HEK293 (cell line): ENCODE results near the gene UMOD.

Experiments used
- CTCF ChIA-PET: fragments of 350-600 bp; formaldehyde crosslinking; extraction: SDS; loops from one replicate; lab custom pipeline; 2021; ENCODE audit warnings: antibody characterized with exemption; lab: Yijun Ruan, JAX
- POLR2A ChIA-PET: fragments of 300-600 bp; formaldehyde crosslinking; extraction: SDS; loops from one replicate; lab custom pipeline; 2020; ENCODE audit warnings: antibody characterized with exemption, inconsistent platforms; lab: Yijun Ruan, JAX
- H3K27ac ChIP-seq: fragments of 200-500 bp; sonication (Bioruptor generic); 2 replicates; pipeline ENCODE4 v1.5.1; 2014; ENCODE audit warnings: low read depth, low read length, control low read depth, inconsistent platforms; ENCODE audit errors: extremely low read depth
- H3K36me3 ChIP-seq, 2 experiments: fragments of 200-500 bp in 1 of 2; sonication (Bioruptor generic) in 1 of 2; 1 replicate in 1 of 2; 2 replicates in 1 of 2; pipeline ENCODE4 v1.5.1; 2014 to 2017; ENCODE audit warnings: inconsistent platforms in 2 of 2, low read length in 2 of 2; ENCODE audit not compliant: control insufficient read depth in 2 of 2, insufficient read depth in 1 of 2
- H3K4me1 ChIP-seq: fragments of 200-500 bp; sonication (Bioruptor generic); 2 replicates; pipeline ENCODE4 v1.5.1; 2014; ENCODE audit warnings: mild to moderate bottlenecking, low read length, inconsistent platforms; ENCODE audit not compliant: control insufficient read depth, insufficient read depth
- H3K4me3 ChIP-seq: 2 replicates; pipeline ENCODE4 v1.5.1; 2011; ENCODE audit warnings: low read depth, mild to moderate bottlenecking, control low read depth, low read length, moderate library complexity
- H3K9me3 ChIP-seq: fragments of 200-500 bp; sonication (Bioruptor generic); 2 replicates; pipeline ENCODE4 v1.5.1; 2014; ENCODE audit warnings: low read depth, low read length, inconsistent platforms; ENCODE audit not compliant: control insufficient read depth, insufficient read depth
- ATF2 ChIP-seq: fragments of 450-650 bp; formaldehyde crosslinking; IDR thresholded peaks from 2 replicates; pipeline ENCODE4 v1.5.1; 2016; ENCODE audit warnings: missing biosample characterization, missing genetic modification characterization, low read depth
- GLI2 ChIP-seq: fragments of 450-650 bp; formaldehyde crosslinking; IDR thresholded peaks from 2 replicates; pipeline ENCODE4; 2017; ENCODE audit warnings: missing biosample characterization, missing genetic modification characterization, low read depth, borderline replicate concordance
- GLIS1 ChIP-seq: fragments of 450-650 bp; formaldehyde crosslinking; IDR thresholded peaks from 2 replicates; pipeline ENCODE4 v1.5.1; 2016; ENCODE audit warnings: missing biosample characterization, missing genetic modification characterization
- KLF7 ChIP-seq: fragments of 450-650 bp; formaldehyde crosslinking; IDR thresholded peaks from 2 replicates; pipeline ENCODE4 v1.5.1; 2016; ENCODE audit warnings: missing biosample characterization, missing genetic modification characterization, borderline replicate concordance
- SCRT1 ChIP-seq: fragments of 450-650 bp; formaldehyde crosslinking; IDR thresholded peaks from 2 replicates; pipeline ENCODE4 v1.5.1; 2016; ENCODE audit warnings: missing biosample characterization, missing genetic modification characterization, borderline replicate concordance
- SP3 ChIP-seq: fragments of 450-650 bp; formaldehyde crosslinking; IDR thresholded peaks from 2 replicates; pipeline ENCODE4 v1.5.1; 2016; ENCODE audit warnings: missing biosample characterization, missing genetic modification characterization
- TRIM28 ChIP-seq: IDR thresholded peaks from 2 replicates; pipeline ENCODE4 v1.6.1; 2011; ENCODE audit warnings: low read length, control low read depth, borderline replicate concordance
- ZBTB44 ChIP-seq: fragments of 450-650 bp; IDR thresholded peaks from 2 replicates; pipeline ENCODE4 v1.5.1; 2018; ENCODE audit warnings: missing biosample characterization, mild to moderate bottlenecking, missing genetic modification characterization
- ZBTB48 ChIP-seq: fragments of 450-650 bp; formaldehyde crosslinking; IDR thresholded peaks from 2 replicates; pipeline ENCODE4 v1.5.1; 2016; ENCODE audit warnings: missing biosample characterization, missing genetic modification characterization
- ZBTB6 ChIP-seq: fragments of 450-650 bp; formaldehyde crosslinking; IDR thresholded peaks from 2 replicates; pipeline ENCODE4 v1.5.1; 2017; ENCODE audit warnings: missing biosample characterization, missing genetic modification characterization
- ZNF114 ChIP-seq: fragments of 450-650 bp; formaldehyde crosslinking; IDR thresholded peaks from 2 replicates; pipeline ENCODE4 v1.5.0; 2017; ENCODE audit warnings: missing biosample characterization, missing genetic modification characterization
- ZNF175 ChIP-seq: fragments of 450-650 bp; formaldehyde crosslinking; IDR thresholded peaks from 2 replicates; pipeline ENCODE4 v1.5.1; 2016; ENCODE audit warnings: missing biosample characterization, missing genetic modification characterization
- ZNF221 ChIP-seq: fragments of 450-650 bp; formaldehyde crosslinking; IDR thresholded peaks from 2 replicates; pipeline ENCODE4 v1.5.1; 2017; ENCODE audit warnings: missing biosample characterization, missing genetic modification characterization, borderline replicate concordance
- ZNF223 ChIP-seq: fragments of 450-650 bp; formaldehyde crosslinking; IDR thresholded peaks from 2 replicates; pipeline ENCODE4 v1.5.1; 2016; ENCODE audit warnings: missing biosample characterization, missing genetic modification characterization
- ZNF362 ChIP-seq: fragments of 450-650 bp; formaldehyde crosslinking; IDR thresholded peaks from 2 replicates; pipeline ENCODE4 v1.5.1; 2016; ENCODE audit warnings: missing biosample characterization, missing genetic modification characterization
- ZNF426 ChIP-seq: fragments of 450-650 bp; formaldehyde crosslinking; IDR thresholded peaks from 2 replicates; pipeline ENCODE4 v1.5.1; 2017; ENCODE audit warnings: missing biosample characterization, missing genetic modification characterization, mild to moderate bottlenecking, inconsistent platforms, moderate library complexity
- ZNF561 ChIP-seq: fragments of 450-650 bp; IDR thresholded peaks from 2 replicates; pipeline ENCODE4 v1.5.1; 2018; ENCODE audit warnings: missing biosample characterization, missing genetic modification characterization, borderline replicate concordance
- ZNF600 ChIP-seq: fragments of 450-650 bp; formaldehyde crosslinking; IDR thresholded peaks from 2 replicates; pipeline ENCODE4 v1.5.1; 2016; ENCODE audit warnings: missing biosample characterization, missing genetic modification characterization
- ZNF610 ChIP-seq: fragments of 450-650 bp; formaldehyde crosslinking; IDR thresholded peaks from 2 replicates; pipeline ENCODE4 v1.5.1; 2016; ENCODE audit warnings: missing biosample characterization, missing genetic modification characterization, borderline replicate concordance
- ZNF664 ChIP-seq: fragments of 450-650 bp; formaldehyde crosslinking; IDR thresholded peaks from 2 replicates; pipeline ENCODE4 v1.5.1; 2016; ENCODE audit warnings: missing biosample characterization, missing genetic modification characterization
- ZNF768 ChIP-seq: fragments of 450-650 bp; formaldehyde crosslinking; IDR thresholded peaks from 2 replicates; pipeline ENCODE4 v1.5.1; 2018; ENCODE audit warnings: missing biosample characterization, mild to moderate bottlenecking, missing genetic modification characterization
- ZSCAN18 ChIP-seq: fragments of 450-650 bp; formaldehyde crosslinking; IDR thresholded peaks from 2 replicates; pipeline ENCODE4 v1.5.1; 2016; ENCODE audit warnings: missing biosample characterization, missing genetic modification characterization
- ZSCAN4 ChIP-seq: fragments of 450-650 bp; formaldehyde crosslinking; IDR thresholded peaks from 2 replicates; pipeline ENCODE4 v1.5.1; 2017; ENCODE audit warnings: missing biosample characterization, missing genetic modification characterization
- TF ChIP-seq, protein P1 (sequence below): fragments of 450-650 bp; formaldehyde crosslinking; IDR thresholded peaks from 2 replicates; pipeline ENCODE4 v1.5.1; 2017; ENCODE audit warnings: missing biosample characterization, missing genetic modification characterization
- TF ChIP-seq, protein P2 (sequence below): fragments of 450-650 bp; formaldehyde crosslinking; IDR thresholded peaks from 2 replicates; pipeline ENCODE4 v1.5.1; 2016; ENCODE audit warnings: missing biosample characterization, missing genetic modification characterization

The UMOD gene

GRCh38 chr16:20339744-20340143, 12.8 kb downstream of the UMOD start:
- H3K4me1 ChIP-seq, result peaks cover 8% of the 10 kb centered on the region; the same call in 1 of the 2 replicates
- no peaks in the 10 kb centered on the region for H3K36me3 ChIP-seq
- no peak overlapping the region for H3K27ac ChIP-seq
- POLR2A ChIA-PET, result no interaction called here
- no peaks in the 10 kb centered on the region for H3K9me3 ChIP-seq
- no peak overlapping the region for H3K4me3 ChIP-seq
- CTCF ChIA-PET, result interaction anchor here (1.1 kb wide), 1 partner anchor 20 kb away, joined by 4 read pairs; no protein-coding TSS in a partner anchor
- TF ChIP-seq ZNF426 (tag by site-specific recombination) (no peak), ATF2 (tag by site-specific recombination) (no peak), ZNF768 (no peak), GLI2 (tag by site-specific recombination) (no peak), ZBTB44 (tag by site-specific recombination) (no peak), ZNF362 (tag by site-specific recombination) (no peak), SCRT1 (no peak), ZSCAN4 (no peak), ZSCAN18 (tag by site-specific recombination) (no peak), ZNF114 (tag by site-specific recombination) (no peak), ZNF175 (tag by site-specific recombination) (no peak), SP3 (tag by site-specific recombination) (no peak), ZNF561 (tag by site-specific recombination) (no peak), KLF7 (tag by site-specific recombination) (no peak), TRIM28 (no peak)
- TF ChIP-seq, protein P1, sequence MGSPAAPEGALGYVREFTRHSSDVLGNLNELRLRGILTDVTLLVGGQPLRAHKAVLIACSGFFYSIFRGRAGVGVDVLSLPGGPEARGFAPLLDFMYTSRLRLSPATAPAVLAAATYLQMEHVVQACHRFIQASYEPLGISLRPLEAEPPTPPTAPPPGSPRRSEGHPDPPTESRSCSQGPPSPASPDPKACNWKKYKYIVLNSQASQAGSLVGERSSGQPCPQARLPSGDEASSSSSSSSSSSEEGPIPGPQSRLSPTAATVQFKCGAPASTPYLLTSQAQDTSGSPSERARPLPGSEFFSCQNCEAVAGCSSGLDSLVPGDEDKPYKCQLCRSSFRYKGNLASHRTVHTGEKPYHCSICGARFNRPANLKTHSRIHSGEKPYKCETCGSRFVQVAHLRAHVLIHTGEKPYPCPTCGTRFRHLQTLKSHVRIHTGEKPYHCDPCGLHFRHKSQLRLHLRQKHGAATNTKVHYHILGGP, result no peak

DNA sequence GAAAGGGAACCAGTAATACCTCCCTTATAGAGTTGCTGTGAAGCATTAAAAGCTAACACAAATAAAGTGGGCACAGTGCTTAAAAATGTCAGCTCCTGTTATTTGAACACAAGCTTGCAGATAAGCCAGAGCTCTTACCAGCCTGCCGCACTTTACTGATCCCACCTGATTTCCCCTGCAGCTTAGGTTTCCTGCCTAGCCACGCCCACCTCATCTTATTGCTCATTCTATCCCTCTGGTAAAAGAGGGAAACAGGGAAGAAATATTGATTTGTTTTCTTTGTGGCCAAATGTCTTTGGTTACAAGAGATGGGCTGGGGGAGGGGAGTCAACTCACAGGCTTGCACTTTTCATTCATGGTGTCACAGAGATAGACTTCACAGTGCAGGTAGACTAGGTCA, 15.6 kb downstream of the UMOD start:
- POLR2A ChIA-PET, result no interaction called here
- Histone ChIP-seq H3K4me3 (no peak overlapping the region), H3K36me3 (no peaks in the 10 kb centered on the region), H3K9me3 (no peaks in the 10 kb centered on the region), H3K27ac (no peak overlapping the region), H3K4me1 (peaks cover 8% of the 10 kb centered on the region; the same call in 1 of the 2 replicates)
- CTCF ChIA-PET, result interaction anchor here (0.7 to 2.1 kb wide), 3 partner anchors 49 to 755 kb away, joined by 3 to 8 read pairs (median 8); no protein-coding TSS in a partner anchor
- TF ChIP-seq GLI2 (tag by site-specific recombination), result no peak
- no peak for TF ChIP-seq ZBTB48 (tag by site-specific recombination)
- TF ChIP-seq ZNF610 (tag by site-specific recombination), result no peak
- TF ChIP-seq, protein P2, sequence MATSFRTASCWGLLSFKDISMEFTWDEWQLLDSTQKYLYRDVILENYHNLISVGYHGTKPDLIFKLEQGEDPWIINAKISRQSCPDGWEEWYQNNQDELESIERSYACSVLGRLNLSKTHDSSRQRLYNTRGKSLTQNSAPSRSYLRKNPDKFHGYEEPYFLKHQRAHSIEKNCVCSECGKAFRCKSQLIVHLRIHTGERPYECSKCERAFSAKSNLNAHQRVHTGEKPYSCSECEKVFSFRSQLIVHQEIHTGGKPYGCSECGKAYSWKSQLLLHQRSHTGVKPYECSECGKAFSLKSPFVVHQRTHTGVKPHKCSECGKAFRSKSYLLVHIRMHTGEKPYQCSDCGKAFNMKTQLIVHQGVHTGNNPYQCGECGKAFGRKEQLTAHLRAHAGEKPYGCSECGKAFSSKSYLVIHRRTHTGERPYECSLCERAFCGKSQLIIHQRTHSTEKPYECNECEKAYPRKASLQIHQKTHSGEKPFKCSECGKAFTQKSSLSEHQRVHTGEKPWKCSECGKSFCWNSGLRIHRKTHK, result no peak
- no peak for TF ChIP-seq ZNF600 (tag by site-specific recombination)
- TF ChIP-seq GLIS1 (tag by site-specific recombination), result no peak
- no peak for TF ChIP-seq ZNF664 (tag by site-specific recombination)
- TF ChIP-seq ZNF223 (tag by site-specific recombination), result no peak
- TF ChIP-seq ZNF221 (tag by site-specific recombination), result no peak
- TF ChIP-seq ZBTB6, result no peak
